ENCODE measurements around the gene ELMO1.

ELMO1 gene

DNA sequence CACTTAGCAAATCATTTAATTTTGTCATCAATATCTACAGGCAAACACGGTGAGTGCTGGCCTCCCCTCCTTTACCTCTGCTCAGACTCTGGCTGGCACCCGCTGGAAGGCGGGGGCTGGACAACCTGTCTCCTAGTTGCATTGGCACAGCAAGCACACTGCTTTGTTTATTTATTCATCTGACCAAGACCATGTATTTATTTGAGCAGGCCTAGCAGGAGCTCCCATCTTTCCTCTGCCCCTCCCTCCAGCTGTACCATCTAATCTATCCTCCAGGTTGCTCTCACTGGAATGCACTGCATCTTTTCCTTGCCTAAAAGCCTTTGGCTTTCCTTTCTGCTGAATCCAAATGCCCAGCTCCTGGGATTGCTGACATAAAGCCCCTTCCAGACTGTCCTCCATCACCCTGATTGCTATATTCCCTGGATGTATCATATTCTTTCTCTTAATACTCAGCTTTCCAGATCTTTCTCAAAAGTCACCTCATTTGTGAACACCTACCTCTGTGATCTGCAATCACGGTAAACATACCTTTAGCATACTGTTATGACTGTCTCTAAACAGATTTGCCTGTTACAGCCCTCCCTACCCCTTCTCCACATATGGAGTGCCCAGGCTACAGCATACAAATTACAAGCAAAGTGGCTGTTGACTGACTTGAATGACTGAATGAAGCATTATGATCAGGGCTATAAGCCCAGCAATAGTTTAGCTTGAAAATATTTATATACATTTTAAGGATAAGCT lies 9.6 kb downstream of the ELMO1 start:
- no peak for TF ChIP-seq POLR2A (IDR thresholded peaks at IDR 0.05; ENCODE audit: extremely low read depth, insufficient read length)
- TF ChIP-seq MYC (IDR thresholded peaks at IDR 0.05; ENCODE audit: low read depth, low read length), result no peak
- TF ChIP-seq, protein P1, sequence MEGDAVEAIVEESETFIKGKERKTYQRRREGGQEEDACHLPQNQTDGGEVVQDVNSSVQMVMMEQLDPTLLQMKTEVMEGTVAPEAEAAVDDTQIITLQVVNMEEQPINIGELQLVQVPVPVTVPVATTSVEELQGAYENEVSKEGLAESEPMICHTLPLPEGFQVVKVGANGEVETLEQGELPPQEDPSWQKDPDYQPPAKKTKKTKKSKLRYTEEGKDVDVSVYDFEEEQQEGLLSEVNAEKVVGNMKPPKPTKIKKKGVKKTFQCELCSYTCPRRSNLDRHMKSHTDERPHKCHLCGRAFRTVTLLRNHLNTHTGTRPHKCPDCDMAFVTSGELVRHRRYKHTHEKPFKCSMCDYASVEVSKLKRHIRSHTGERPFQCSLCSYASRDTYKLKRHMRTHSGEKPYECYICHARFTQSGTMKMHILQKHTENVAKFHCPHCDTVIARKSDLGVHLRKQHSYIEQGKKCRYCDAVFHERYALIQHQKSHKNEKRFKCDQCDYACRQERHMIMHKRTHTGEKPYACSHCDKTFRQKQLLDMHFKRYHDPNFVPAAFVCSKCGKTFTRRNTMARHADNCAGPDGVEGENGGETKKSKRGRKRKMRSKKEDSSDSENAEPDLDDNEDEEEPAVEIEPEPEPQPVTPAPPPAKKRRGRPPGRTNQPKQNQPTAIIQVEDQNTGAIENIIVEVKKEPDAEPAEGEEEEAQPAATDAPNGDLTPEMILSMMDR (IDR thresholded peaks at IDR 0.05; ENCODE audit: low read depth, low read length), result no peak
- TF ChIP-seq, protein P2, sequence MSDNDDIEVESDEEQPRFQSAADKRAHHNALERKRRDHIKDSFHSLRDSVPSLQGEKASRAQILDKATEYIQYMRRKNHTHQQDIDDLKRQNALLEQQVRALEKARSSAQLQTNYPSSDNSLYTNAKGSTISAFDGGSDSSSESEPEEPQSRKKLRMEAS (IDR thresholded peaks at IDR 0.05; ENCODE audit: low read depth, low read length), result no peak
- DNase-seq (ENCODE audit: low read depth), result no peak
- no peak overlapping the region for H3K4me3 ChIP-seq (ENCODE audit: low read depth, low read length)

DNA sequence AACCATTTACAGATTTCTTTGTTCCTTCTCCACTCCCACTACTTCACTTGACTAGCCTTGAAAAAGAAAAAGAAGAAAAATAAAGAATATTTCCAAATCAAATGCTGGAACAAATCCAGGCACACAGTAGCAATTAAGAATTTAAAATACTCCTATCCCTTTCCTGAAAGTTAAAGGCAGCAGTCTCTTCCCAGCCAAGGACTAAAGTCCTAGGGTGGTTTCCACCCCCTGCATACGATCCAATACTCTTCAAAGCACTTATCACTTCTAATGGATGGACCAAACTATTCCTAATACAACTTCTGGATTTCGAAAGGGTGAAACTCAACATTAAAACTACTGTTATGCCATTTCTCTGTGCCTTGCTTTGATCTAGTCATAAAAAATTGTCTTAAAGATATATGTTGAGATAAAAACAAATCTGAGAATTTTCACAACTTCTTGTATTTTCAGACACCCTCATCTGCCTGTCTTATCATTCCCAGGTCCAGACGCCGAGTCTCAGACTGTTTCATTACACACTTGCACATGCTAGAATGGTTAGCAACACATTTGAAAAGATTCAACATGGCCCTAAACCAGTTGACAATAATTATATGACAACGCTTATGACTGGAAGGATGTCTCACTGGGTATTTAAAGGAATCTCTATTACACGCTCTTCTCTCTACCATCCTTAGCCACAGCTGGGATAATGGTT lies 13.4 kb downstream of the ELMO1 start:
- no peak overlapping the region for H3K4me3 ChIP-seq (ENCODE audit: low read depth, low read length)
- DNase-seq (ENCODE audit: low read depth), result no peak
- TF ChIP-seq, protein P1 (IDR thresholded peaks at IDR 0.05; ENCODE audit: low read depth, low read length), result no peak
- no peak for TF ChIP-seq MYC (IDR thresholded peaks at IDR 0.05; ENCODE audit: low read depth, low read length)
- TF ChIP-seq POLR2A (IDR thresholded peaks at IDR 0.05; ENCODE audit: extremely low read depth, insufficient read length), result no peak
- TF ChIP-seq, protein P2 (IDR thresholded peaks at IDR 0.05; ENCODE audit: low read depth, low read length), result no peak

DNA sequence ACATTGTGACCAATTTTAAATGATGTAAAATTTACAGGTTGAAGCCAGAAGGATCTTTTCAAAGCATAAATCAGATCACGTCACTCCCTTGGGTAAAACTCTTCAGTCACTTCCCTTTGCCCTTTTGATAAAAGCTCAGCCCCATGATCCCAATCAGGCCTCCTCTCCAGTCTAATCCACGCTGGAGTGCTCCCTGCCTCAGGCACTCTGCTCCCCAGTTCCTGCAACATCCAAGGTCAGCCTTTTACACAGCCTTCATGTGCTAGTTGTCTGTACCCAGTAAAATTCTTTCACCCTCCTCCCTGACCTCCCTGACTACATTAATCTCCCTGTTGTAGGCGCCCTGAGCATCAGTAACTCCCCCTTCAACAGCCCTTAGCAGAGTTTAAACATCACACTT lies 14.1 kb downstream of the ELMO1 start:
- no peak for TF ChIP-seq MYC (IDR thresholded peaks at IDR 0.05; ENCODE audit: low read depth, low read length)
- TF ChIP-seq, protein P2 (IDR thresholded peaks at IDR 0.05; ENCODE audit: low read depth, low read length), result no peak
- TF ChIP-seq, protein P1 (IDR thresholded peaks at IDR 0.05; ENCODE audit: low read depth, low read length), result no peak
- no peak for TF ChIP-seq POLR2A (IDR thresholded peaks at IDR 0.05; ENCODE audit: extremely low read depth, insufficient read length)
- H3K4me3 ChIP-seq (ENCODE audit: low read depth, low read length), result no peak overlapping the region
- no peak for DNase-seq (ENCODE audit: low read depth)

DNA sequence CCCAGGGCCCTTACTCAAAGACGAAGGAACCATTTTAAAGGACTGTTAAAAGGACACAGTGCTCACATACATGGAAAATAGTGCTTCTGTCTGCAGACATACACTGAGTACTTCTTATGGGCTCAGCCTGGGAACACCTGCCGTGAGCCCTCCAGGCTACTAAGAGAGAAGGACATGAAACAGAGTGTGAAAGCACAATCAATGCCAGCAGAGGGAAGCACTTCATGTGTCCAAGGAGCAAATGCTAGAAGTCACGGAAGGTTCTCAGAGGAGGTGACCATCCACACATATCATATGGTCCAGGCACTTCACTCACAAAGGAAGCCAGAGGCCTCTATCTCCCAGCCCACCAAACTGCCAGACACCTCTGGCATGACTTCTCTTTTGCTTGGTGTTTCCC lies 15.5 kb downstream of the ELMO1 start:
- peak; percentile 38 for DNase-seq (ENCODE audit: low read depth)
- H3K4me3 ChIP-seq (ENCODE audit: low read depth, low read length), result no peak overlapping the region
- no peak for TF ChIP-seq MYC (IDR thresholded peaks at IDR 0.05; ENCODE audit: low read depth, low read length)
- no peak for TF ChIP-seq POLR2A (IDR thresholded peaks at IDR 0.05; ENCODE audit: extremely low read depth, insufficient read length)
- TF ChIP-seq, protein P1 (IDR thresholded peaks at IDR 0.05; ENCODE audit: low read depth, low read length), result no peak
- TF ChIP-seq, protein P2 (IDR thresholded peaks at IDR 0.05; ENCODE audit: low read depth, low read length), result no peak

DNA sequence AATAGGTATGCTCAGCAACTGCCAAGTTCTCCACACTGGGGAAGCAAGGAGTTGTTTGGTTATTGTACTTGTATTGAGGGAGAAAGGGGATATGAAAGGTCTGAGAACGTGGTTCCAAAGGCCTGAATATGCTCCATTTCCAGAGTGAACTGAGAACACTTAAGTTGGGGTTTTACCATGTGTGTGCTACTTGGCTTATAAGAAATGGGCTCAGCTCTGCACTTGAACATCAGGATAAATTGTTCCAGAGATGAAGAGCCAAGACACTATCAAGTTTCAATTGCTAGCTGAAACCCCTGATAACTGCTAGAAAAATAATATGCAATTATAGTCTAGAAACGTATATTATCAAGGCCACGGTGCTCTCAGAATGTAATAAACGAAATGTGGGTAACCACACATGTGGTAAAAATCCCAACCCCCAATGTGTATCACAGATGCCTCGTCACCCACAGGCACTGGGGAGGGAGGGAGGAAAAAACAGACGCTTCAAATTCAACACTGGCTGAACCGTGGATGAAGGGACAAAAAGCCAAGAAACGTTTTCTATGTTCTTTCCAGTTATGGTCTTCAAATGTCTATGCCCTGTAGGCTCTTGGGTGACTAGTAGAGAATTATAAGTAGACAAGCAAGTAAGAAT lies 16.3 kb downstream of the ELMO1 start:
- no peak for DNase-seq (ENCODE audit: low read depth)
- no peak overlapping the region for H3K4me3 ChIP-seq (ENCODE audit: low read depth, low read length)
- TF ChIP-seq, protein P2 (IDR thresholded peaks at IDR 0.05; ENCODE audit: low read depth, low read length), result no peak
- TF ChIP-seq, protein P1 (IDR thresholded peaks at IDR 0.05; ENCODE audit: low read depth, low read length), result no peak
- TF ChIP-seq MYC (IDR thresholded peaks at IDR 0.05; ENCODE audit: low read depth, low read length), result no peak
- no peak for TF ChIP-seq POLR2A (IDR thresholded peaks at IDR 0.05; ENCODE audit: extremely low read depth, insufficient read length)

All from NB4 (cell line).